SK-N-DZ (cell line): ENCODE data around the gene HOXD9.

ENCODE experiments used
- DNase-seq: peaks from one replicate; pipeline ENCODE4 v3.0.0-alpha.2; 2015; ENCODE audit warnings: low spot score

The HOXD9 gene

DNA sequence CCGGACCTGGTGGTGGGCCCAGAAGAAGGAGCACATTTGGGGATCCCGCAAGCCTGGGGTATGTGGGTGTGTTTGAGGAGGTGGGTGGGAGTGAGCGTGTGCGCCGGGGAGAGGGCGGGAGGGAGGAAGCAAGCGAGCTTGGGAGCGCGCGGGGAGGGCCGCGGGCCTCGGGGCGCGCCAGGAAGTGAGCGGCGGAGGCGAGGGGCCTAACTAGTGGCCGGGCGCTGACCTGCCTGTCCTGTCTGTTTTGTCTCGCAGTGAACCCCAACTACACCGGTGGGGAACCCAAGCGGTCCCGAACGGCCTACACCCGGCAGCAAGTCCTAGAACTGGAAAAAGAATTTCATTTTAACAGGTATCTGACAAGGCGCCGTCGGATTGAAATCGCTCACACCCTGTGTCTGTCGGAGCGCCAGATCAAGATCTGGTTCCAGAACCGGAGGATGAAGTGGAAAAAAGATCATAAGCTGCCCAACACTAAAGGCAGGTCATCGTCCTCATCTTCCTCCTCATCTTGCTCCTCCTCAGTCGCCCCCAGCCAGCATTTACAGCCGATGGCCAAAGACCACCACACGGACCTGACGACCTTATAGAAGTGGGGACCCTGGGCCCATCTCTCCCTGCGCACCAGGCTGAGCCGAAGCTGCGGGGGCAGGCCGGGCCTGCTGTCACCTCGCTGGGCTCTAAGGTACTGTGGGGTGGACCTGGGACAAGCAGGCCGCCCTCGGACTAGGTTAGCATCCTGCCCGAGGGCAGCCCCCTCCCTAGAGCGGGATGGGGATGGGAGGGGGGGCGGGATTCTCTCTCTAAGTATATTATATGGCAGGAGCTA, 30.0 kb downstream of the HOXD9 start:
- DNase-seq, result no peak

DNA sequence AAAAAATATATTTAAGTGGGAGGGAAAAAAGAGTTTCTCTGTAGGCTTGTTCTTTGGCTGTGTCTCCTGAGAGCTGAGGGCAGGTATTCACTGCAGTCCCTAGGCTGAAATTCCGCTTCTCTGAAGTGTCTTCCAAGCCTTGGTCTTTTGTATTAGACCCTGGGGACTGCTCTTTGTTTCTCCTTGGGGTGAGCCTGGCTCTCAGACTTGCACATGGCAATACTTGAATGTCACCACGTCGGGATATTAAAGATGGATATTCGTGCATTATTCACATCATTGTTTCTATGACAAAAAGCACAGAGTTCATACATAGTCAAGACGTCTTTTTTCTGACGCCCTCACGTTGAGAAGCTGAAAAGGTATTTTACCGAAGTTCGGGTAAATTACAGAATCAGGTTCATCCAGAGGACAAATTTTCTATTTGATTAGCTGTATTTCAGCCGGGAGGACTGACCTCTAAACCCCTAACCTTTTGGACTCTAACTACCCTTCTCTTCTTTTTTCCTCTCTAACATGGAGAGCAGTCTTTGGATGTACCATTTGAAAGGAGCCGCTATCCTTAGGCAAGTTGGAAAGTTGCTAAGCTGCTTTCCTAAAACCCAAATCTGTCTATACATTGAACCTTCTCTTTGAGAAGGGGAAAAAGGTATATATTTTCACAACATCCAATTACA, 32.2 kb downstream of the HOXD9 start:
- DNase-seq, result no peak

DNA sequence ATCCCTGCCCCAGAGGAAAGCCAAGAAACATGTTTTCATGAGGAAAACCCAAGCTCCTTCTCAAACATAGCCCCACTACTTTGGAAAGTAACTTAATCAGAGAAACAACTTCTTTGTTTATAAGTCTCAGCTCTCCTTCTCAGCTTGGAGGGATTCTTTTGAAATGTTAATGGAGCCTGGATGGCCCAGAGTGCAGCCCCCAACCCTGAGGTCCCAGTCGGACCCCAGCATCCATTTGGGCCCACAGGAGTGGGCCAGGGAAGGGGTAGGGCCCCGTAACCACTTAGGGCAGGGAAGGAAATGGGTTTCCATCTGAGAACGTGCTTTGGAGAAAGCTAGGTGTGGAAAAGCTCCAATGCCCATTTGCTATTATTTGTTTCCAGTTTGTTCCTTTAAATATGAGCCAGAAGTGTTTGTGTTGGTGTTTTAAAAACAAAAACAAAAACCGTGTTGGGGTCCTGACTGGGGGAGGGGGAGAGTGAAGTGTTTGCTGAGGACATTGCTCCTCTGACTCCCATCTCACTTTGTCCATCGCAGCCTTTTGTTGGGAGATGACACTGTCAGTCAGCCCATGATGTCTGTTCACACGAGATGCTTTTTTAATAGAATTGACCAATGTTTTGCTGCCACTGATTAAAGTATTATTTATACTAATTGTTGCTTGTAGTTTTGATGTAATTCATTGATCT, 33.0 kb downstream of the HOXD9 start:
- DNase-seq, result no peak

DNA sequence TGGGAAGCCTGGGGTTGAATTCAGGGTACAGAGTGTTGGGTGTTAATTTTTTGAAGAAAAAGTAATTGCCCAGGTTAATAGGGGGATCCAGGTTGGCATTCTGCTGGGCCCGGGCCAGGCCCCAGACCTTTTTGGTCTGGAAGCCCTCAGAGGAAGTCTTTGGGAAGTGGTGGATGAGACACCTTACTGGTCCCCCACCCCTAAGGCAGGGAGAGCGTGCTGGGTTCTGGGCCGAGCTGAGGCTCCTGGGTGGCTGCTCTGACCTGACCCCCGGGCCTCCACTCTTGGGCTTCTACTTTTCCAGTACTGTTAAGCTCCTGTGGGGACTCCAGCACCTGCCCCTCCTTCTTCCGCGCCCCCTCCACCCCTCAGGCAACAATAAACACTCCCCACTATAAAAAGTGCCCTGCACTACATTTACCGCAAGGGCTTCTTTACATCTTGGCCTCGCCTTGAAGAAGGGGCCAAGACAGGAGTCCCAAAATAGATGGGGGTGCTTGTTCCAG, 33.8 kb downstream of the HOXD9 start:
- no peak for DNase-seq

DNA sequence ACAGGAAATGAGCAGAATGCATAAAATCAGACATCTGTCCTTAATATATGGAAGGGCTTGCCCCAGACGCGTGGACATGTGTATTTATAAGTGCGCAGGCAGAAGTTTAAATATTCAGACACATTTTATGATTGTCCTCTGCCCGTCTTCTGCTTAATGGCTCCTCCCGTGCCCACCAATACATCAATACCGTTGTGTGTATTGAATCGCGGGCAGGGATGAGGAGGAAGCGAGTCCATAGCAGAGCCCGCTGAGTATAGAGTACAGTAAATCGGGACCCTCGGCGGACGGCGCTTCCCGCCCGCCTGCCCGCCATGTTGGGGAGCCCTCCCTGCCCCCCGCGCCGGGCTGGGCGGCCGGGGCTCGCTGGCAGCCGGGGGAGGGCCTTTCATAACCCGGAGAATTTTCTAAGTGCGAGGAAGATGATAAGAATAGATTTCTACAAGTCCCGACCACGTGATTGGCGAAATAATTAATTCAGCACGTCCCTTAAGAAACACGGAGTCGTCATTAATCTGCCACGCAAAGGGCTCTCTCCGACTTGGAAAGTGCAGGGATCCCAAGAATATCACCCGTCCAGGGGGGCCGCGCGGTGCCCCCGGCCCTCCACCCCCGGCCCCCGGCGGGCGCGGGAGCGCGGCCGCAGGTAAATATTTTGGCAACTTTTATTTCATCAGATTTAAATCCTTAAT, 34.4 kb downstream of the HOXD9 start, which contains the start of gene HOXD3:
Gene HOXD3, plus strand, starts transcription at position 501 of the 692 bp plus-strand sequence. CDS start 11,808 bp downstream, outside the sequence.
- DNase-seq, result no peak

DNA sequence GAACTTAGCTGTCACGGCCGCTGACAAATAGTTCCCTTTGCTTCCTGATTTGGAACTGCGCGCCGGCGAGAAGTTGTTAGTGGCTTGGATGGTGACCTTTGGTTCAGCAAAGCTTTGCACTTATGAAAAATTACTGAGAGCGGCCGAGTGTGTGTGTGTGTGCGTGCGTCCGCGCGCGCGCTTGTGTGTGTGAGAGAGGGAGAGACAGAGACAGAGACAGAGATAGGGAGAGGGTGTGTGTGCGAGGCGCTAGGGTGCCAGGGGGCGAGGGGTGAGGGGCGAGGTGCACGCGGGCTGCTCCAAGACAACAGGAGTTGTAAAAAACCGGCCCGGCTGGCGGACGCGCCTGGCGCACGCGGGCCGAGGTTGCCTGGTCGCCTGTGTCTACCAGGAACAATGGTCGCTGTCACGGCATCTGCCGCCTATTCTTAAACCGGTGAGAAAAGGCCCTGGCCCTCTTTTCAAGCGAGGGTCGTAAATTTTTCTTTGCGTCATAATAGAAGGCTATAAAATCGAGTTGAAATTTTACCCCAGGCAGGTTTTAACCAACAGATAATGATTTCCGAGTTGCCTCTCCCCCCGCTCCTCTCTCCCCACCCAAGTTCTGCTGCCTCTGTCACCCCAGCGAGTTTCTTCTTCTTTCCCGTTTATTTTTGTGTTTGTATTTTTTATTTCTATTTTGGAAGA, 35.1 kb downstream of the HOXD9 start:
- DNase-seq, result no peak

DNA sequence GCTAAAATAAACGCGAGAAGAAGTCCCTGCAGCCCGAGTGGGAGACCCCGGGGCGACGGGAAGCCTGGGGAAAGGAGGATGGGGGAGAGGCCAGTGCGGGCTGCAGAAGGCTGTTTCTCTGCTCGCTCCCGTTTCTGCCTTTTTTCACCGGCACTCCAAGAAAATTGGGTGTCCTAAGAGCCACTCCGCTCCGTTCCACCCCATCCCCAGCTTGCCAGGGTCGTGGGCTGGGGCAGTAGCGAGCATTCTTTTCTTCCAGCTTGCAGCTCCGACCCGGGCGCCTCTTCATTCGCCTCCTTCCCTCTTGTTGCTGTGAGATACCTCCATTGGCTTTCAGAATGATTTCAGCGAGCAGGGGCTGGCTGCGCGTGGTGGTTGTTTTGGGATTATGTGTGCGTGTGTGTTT, 35.7 kb downstream of the HOXD9 start:
- DNase-seq, result no peak

DNA sequence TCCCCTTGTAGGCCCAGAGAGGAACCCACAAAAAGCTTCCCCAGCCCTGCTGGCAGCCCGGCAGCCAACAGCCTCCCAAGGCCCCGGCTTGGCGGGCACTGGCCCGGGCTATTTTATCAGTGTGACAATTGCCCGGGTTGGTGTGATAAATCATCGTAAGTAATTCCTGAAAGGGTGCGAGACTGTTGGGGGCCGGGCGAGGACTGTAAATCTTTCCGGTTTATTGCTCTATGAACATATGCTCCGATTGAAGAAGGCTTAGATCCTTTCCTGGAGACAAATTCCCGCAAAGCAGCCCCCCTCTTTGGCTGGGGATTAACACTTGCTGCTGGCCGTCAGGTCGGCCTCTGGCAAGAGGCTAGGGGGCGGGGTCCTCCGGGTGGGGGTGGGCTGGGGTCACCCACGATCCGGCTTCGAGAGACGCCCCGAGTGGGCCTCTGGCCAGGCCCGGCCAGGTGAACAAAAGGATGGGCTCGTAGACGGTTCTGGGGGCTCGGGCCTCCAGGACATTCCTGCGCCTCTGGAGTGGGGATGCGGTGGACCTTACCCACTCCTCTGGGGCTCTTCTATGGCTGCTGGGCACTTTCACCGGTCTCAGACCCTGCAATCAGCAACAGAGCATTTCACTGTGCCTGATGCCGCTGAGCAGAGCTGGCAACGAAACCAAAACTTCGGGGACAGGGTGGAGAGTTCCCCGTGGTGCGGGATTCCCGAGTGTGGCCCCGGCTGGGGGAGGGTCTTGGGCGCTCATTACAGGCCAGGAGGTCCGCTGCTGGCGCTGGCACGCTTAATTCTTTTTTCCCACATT, 36.5 kb downstream of the HOXD9 start:
- no peak for DNase-seq

DNA sequence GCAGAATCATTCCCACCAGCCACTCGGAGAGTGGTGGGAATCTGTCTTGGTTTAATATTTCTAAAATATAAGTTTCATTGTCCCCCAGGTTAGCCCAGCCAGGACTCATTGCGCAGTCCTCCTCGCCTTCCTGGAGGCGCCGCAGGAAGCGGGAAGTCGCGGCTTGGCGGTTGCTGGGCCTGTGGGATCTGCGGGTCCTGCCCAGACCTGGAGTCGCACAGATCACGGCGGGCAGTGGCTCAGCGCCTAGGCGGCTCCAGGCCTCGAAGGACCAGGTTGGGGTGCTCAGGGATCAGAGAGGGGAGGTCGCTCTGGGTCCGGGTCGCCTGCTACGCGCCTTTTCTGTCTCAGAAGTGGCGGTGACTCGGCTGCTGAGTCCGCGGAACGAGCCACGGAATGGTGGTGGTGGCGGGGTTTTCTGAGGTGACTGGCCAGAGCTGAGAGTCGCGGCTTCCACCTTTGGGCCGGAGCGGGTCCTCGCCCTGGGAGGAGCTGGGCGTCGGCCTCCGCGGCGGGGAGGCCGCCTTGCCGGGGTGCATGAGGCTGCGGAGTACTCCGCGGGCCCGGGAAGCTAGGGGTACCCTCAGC, 37.2 kb downstream of the HOXD9 start:
- no peak for DNase-seq

DNA sequence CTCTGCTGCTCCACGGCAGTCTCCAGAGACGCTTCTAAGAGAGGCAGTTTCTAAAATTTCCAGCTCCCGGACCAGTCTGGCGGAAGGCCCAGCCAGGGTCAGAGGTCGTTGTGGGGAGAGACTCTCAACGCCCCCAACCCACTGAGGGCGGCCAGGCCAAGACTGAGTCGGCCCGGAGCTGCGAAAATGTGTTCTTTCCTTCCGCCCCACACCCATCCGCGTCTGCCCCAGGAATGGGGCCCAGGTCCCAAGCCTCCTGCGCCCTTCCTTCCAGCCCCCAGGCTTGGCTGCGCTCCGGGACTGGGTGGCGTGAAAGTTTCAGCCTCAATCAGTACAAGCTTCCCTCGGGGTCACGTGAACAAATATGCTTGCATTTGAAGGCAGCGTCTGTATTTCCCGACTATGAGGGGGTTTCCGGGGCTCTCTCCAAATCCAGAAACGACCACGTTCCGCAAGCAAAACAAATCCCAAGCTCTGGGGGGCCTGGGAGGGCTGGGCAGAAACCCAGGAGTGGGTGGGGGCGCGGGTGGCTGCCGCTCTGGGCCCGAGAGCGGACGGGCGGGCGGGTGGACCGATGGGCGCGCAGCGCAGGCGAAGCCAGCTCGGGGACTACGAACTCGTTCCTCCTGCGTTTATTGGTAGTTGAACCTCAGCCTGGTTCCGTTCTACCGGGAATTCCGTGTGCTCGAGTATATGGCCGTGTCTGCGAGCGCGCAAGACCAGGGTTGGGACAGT, 37.9 kb downstream of the HOXD9 start:
- DNase-seq, result no peak

DNA sequence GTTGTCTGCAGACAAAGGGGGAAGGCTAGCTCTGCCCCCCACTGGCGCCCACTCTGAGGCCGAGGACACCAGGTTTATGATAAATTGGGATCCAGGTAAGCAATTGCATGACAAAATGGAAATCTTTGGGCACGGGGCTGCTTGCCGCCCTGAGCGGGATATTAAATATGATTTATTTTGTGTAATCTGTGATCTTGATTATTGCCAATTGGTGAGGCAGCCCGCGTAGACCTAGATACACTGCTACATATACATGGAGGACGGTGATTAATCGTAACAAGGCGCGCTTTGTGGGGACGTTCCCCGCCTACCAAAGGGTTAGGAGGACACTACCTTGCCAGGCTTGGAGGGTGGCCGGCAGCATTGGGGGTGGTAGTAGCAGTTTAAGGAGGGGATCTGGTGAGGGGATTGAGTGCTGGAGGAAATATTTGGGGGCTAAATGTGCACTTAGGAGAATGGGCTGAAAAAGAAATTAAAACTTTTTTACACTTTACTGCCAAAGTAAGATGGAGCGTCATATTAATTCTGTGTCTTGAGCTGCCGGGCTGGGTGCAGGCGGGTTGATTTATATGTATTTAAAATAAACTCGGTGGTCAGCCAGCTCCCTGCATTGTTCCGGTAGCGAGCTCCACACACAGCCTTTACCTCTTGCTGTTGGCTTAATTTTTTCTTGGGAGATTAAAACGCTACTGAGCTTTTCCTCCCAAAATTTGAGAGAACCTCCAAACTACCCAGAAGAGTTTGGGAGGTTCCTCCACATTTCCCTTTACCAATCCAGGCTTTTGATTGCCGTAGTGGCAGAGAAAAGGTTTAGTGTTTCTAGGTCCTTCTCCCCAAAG, 38.7 kb downstream of the HOXD9 start:
- no peak for DNase-seq

DNA sequence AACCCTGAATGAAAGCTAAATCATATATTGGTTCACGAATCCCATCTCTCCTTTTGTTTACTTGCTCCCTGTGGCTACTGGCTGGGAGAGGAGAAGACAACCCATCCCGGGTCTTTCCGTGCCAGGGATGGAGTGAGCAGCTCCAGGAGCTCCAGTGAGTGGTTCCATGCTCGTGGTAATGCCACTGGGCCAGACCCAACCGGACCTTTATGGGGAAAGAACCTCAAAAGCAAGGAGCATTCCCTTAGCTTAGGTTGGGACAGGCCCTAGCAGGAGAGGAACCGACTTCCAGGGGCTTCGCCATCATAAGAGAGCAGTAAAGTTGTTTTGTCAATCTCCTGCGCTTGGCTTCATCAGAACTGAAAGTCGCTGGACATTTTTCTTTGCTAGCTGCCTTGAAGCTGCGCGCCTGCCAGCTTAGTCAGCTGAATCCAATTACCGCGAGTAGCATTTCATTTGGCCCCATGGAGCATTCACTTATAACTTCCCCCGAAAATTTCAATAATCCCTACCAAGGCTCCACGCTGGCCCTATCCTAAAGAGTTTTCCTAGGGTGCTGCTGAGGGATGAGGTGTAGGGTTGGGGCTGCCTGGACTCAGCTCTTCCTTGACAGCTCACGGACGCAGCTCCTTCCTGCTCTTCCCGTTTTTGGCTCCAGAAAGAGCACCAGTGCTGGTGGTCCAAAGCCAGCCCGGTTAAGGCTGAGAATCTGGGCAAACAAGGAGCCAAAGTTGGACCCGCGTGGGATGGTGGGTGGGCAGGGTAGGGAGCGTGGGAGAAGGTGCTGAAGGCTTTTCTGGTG, 39.5 kb downstream of the HOXD9 start:
- no peak for DNase-seq

DNA sequence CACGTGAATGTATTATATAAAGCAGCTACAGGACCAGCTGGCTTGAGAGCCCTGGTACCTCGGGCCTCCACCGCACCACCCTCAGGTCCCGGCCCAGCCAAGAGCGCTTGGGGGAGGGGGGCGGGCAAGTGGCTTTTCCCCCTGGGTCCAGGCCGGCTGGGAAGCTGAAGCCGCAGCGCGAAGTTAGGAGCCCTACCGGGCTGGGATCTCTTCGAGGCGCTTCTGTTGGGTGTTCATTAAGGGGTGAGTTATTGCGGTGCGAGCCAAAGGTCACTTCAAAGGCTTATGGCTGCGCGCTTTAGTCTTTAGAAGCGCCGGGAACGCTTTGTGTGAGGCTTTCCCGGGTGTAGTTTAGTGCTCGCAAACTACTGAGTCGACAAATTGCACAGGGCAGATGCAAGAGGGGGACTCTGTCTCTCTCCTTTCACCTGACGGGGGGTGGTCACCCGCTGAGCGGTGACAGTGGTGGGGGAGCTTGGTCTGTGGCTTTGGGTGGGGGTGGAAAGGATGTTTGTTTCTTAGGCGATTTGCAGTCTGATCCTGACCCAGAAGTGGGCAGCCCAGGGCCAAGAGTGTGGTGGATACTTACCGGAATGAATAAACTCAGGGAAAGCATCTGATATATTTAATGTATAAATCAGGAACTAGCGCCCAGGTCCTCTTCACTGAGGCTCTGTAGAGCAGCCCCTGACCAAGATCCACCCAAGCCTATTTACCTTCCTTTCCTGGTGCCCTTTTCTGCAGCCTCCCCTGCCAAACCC, 40.6 kb downstream of the HOXD9 start:
- no peak for DNase-seq

DNA sequence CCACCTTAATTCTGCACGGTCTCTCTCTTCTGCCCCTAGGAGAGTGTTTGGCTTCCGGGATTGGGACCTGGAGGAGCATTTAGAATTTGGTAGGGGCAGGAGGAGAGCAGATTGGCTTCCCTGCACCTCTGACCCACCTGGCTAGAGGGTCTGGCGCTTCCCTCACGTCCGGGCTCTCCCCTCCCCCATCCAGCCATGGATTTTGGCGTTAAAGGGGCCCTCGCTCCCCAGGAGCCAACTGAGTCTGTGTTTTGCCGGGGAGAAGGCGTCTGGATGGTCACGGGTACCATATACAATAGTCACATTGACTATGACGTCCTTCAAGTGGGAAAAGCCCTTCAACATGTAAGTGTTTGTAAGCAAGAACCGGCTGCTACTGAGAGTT, 41.1 kb downstream of the HOXD9 start:
- DNase-seq, result no peak

DNA sequence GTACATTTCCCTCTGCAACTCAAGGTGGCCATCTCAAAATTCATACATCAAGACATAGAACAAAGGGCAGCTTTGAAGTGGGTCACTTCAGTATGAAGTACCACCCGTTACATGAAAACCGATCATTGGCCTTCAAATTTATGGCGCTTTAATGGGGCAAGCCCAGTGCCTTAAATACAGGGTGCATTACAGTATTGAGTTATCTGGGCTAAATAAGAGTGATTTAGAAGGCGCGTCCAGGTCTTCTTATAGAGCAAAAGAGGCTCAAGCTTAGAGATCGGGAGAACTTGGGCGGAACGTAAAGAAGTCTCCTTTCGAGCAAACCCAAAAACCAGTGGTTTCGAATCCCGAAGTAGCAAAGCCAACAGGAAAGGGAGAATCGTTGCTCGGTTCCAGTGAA, 41.7 kb downstream of the HOXD9 start:
- no peak for DNase-seq

DNA sequence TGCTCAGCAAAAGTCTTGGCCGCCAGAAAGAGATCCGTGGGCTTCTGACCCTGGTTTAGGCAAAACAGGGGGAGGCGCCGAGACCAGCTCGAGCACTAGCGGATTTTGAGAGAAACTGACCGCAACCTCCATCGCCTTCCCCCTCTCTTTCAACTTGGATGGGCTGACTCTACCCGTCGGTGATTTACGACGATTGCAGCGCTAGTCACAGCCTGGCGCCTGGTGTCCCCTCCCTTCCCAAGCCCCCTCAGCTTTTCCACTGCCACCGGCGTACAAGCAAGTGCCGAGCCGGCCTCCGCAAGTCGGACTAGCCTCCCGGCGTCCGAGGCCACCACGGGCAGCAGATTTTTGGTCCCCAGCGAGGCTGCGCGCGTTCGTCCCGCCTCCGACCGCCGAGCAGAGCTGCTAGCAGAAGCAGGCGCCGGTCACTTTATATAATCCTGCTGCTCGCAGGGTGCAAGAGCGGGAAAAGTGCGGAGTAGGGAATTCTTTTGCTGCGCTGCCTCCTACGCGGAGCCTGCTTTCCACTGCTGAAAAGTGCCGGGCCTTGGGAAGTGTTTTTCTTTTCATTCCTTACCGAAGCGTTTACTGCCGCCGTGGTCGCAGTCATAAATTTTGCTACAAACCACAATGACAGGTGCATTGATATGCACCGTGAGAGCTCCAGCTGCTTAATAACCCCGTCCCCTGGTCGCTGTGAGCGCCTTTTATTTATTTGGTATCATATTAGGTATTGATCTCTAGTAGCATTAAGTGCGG, 42.3 kb downstream of the HOXD9 start:
- no peak for DNase-seq
